Cardiac muscle cell (in vitro differentiated cells and primary cell): ENCODE data around the gene CEMIP. TPM values are rescaled to one million over a fixed set of nuclear protein-coding genes. Genes with fewer than 3 reads are reported as not detected.
"Not testable (repeated sequence)": the region's sequence is repeated elsewhere in the genome, so short reads cannot be mapped to it uniquely, and the experiment has no call there.

Experiments
- DNase-seq, 2 donors: peaks; one replicate each; pipeline versions ENCODE4 v3.0.0 to v3.0.0-alpha.2; 2010 to 2017; ENCODE audit warnings: low read depth in 1 of 2, low spot score in 1 of 2
- H3K27ac ChIP-seq: fragments of 200-600 bp; sonication (generic); 2 replicates; pipeline ENCODE4 v1.5.1; 2016
- H3K27me3 ChIP-seq: fragments of 200-600 bp; sonication (generic); 2 replicates; pipeline ENCODE4 v1.6.0; 2016; ENCODE audit warnings: control low read depth
- H3K36me3 ChIP-seq: fragments of 200-600 bp; sonication (generic); 2 replicates; pipeline ENCODE4 v1.5.1; 2016; ENCODE audit warnings: control low read depth
- H3K4me1 ChIP-seq: fragments of 200-600 bp; sonication (generic); 2 replicates; pipeline ENCODE4 v1.8.1; 2017; ENCODE audit warnings: low read depth, mild to moderate bottlenecking, mixed run types
- H3K4me3 ChIP-seq: fragments of 200-600 bp; sonication (generic); 2 replicates; pipeline ENCODE4 v1.5.1; 2016; ENCODE audit warnings: mild to moderate bottlenecking
- H3K9me3 ChIP-seq: fragments of 200-600 bp; sonication (generic); 2 replicates; pipeline ENCODE4 v1.5.1; 2017; ENCODE audit warnings: low read depth, mild to moderate bottlenecking, control low read depth
- polyA plus RNA-seq: library from polyadenylated mRNA; unstranded; fragments of >200 nt; fragmentation: Nextera tagmentation; extraction: Ambion mirVana; gene quantifications from 2 replicates; pipeline ENCODE4 v1.2.1, GENCODE V29; 2016
- total RNA-seq: library from RNA; depleted of rRNA; stranded (reverse); fragments of >200 nt; gene quantifications from 2 replicates; pipeline ENCODE4 v1.2.3, GENCODE V29; 2016
- TF ChIP-seq, protein P1 (sequence below): IDR thresholded peaks from 2 replicates; pipeline ENCODE4 v1.5.1; 2012; ENCODE audit warnings: low read depth, mild to moderate bottlenecking, low read length

CEMIP gene
- total and polyA plus RNA-seq, 2 experiments from 2014 or later: 0.12 to 1.9 TPM

- no peaks in the 10 kb centered on the region for H3K4me1 ChIP-seq
- TF ChIP-seq, protein P1, sequence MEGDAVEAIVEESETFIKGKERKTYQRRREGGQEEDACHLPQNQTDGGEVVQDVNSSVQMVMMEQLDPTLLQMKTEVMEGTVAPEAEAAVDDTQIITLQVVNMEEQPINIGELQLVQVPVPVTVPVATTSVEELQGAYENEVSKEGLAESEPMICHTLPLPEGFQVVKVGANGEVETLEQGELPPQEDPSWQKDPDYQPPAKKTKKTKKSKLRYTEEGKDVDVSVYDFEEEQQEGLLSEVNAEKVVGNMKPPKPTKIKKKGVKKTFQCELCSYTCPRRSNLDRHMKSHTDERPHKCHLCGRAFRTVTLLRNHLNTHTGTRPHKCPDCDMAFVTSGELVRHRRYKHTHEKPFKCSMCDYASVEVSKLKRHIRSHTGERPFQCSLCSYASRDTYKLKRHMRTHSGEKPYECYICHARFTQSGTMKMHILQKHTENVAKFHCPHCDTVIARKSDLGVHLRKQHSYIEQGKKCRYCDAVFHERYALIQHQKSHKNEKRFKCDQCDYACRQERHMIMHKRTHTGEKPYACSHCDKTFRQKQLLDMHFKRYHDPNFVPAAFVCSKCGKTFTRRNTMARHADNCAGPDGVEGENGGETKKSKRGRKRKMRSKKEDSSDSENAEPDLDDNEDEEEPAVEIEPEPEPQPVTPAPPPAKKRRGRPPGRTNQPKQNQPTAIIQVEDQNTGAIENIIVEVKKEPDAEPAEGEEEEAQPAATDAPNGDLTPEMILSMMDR: no peak
- no peaks in the 10 kb centered on the region for H3K9me3 ChIP-seq
- H3K27ac ChIP-seq: no peak overlapping the region
- H3K36me3 ChIP-seq: no peaks in the 10 kb centered on the region
- no peaks in the 10 kb centered on the region for H3K27me3 ChIP-seq
- no peak overlapping the region for H3K4me3 ChIP-seq
- DNase-seq: no peak
Measured at GRCh38 chr15:80957556-80957955, 178.4 kb downstream of the CEMIP start.

- DNase-seq: no peak
- no peaks in the 10 kb centered on the region for H3K9me3 ChIP-seq
- no peaks in the 10 kb centered on the region for H3K27me3 ChIP-seq
- TF ChIP-seq, protein P1: no peak
- H3K4me1 ChIP-seq: no peaks in the 10 kb centered on the region
- no peaks in the 10 kb centered on the region for H3K36me3 ChIP-seq
- no peak overlapping the region for H3K27ac ChIP-seq
- no peak overlapping the region for H3K4me3 ChIP-seq
Measured at GRCh38 chr15:80957976-80958375, 178.8 kb downstream of the CEMIP start.

DNA sequence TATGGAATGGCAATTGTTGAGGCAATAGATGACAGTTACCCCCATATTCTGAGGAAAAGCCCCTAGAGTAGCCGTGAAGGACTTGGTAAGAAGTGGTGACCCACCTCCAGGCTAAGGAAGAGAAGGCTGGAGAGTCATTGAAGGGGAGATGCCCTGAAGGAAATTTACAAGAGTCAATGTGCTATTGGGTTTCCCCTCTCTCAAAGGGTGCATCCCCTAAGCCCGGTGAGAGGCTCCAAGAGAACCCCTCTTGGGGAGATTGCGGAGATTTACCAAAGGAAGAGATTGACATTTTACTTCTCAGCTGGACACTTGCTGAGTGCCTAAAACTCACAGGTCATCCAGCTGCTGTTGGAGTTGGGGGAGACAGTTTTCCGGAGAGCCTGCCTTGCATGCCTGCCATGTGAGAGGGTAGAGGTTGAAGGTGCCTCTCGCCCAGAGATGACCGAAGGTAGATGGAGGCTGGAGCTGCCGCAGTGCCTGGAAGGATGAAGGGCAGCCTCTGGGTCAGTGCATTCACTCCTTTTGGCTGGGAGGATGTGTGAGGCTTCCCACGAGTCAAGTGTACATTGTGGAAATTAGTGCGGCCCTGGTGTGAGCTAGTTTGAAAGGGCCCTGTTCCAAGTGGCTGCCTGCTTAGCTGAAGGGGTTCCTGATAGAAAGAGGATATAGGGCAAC, 179.8 kb downstream of the CEMIP start:
- Histone ChIP-seq H3K4me1 (no peaks in the 10 kb centered on the region), H3K27me3 (no peaks in the 10 kb centered on the region), H3K36me3 (no peaks in the 10 kb centered on the region), H3K4me3 (no peak overlapping the region), H3K9me3 (no peaks in the 10 kb centered on the region), H3K27ac (no peak overlapping the region)
- no peak for DNase-seq
- TF ChIP-seq, protein P1: no peak

DNA sequence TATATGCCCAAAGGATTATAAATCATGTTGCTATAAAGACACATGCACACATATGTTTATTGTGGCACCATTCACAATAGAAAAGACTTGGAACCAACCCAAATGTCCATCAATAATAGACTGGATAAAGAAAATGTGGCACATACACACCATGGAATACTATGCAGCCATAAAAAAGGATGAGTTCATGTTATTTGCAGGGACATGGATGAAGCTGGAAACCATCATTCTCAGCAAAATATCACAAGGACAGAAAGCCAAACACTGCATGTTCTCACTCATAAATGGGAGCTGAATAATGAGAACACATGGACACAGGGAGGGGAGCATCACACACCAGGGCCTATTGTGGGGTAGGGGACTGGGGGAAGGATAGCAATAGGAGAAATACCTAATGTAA, 186.3 kb downstream of the CEMIP start:
- not testable (repeated sequence) for DNase-seq, H3K4me3 ChIP-seq, H3K4me1 ChIP-seq, H3K27me3 ChIP-seq, H3K9me3 ChIP-seq, H3K36me3 ChIP-seq, H3K27ac ChIP-seq

GRCh38 chr15:80966431-80967197, 187.4 kb downstream of the CEMIP start:
- H3K27ac ChIP-seq: no peak overlapping the region
- TF ChIP-seq, protein P1: no peak
- H3K9me3 ChIP-seq: no peaks in the 10 kb centered on the region
- peaks cover 3% of the 10 kb centered on the region for H3K4me1 ChIP-seq
- DNase-seq: no peak
- no peak overlapping the region for H3K4me3 ChIP-seq
- H3K27me3 ChIP-seq: no peaks in the 10 kb centered on the region
- no peaks in the 10 kb centered on the region for H3K36me3 ChIP-seq

DNA sequence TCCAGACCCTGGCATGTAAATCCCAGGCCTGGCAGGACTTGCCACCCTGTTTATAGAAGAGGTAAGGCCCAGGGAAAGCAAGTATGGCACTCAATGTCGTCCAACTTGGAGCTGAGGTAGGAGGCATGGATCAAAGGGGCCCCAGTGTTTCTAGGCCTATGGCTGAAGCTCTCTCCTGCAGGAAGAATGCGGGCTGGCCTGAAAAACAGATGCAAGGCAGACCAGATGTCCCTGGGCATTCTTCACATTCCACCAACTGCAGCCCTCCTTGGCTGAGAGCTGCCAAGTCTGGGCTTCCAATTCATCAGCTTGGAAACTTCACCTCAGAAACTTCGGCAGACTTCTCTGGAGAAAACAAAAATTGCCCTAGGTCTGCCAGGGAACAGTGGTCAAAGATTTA, 188.3 kb downstream of the CEMIP start:
- Histone ChIP-seq H3K27ac (no peak overlapping the region), H3K4me3 (no peak overlapping the region)
- DNase-seq: peak; percentile 76 to 85

More for the DNA sequence above, 188.3 kb downstream of the CEMIP start:
- H3K9me3 ChIP-seq: no peaks in the 10 kb centered on the region
- H3K36me3 ChIP-seq: no peaks in the 10 kb centered on the region
- no peaks in the 10 kb centered on the region for H3K27me3 ChIP-seq
- TF ChIP-seq, protein P1: no peak
- peaks cover 3% of the 10 kb centered on the region for H3K4me1 ChIP-seq
